ENCODE data around the gene PMM2.
"Not testable (repeated sequence)": the region's sequence is repeated elsewhere in the genome, so short reads cannot be mapped to it uniquely, and the experiment has no call there.

The PMM2 gene

DNA sequence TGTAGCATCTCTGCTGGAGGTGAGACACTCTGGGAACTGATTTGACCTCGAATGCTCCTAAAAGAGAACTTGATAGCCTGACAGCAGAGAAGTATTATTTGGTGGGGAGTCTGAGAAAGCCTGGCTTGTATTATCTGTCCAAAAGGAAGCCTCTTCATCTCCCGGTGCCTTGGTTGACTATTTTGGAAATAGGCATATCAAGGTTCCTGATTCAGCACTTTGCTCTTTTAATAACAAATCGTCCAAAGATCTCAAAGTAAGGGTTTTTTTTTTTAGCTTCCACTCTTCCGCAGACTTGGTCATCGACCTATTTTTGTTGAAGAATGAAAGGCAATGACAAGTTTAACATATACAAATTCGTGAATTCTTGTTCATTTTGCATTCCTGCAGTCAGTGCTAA lies 15.0 kb upstream of the PMM2 start:
- DNase-seq (ENCODE audit: low read depth), result no peak

- no peak for DNase-seq (ENCODE audit: low read depth)
Observed at GRCh38 chr16:8785408-8785807, 12.2 kb upstream of the PMM2 start.

- DNase-seq (ENCODE audit: low read depth), result not testable (repeated sequence)
Observed at GRCh38 chr16:8786316-8786715, 11.3 kb upstream of the PMM2 start.

DNA sequence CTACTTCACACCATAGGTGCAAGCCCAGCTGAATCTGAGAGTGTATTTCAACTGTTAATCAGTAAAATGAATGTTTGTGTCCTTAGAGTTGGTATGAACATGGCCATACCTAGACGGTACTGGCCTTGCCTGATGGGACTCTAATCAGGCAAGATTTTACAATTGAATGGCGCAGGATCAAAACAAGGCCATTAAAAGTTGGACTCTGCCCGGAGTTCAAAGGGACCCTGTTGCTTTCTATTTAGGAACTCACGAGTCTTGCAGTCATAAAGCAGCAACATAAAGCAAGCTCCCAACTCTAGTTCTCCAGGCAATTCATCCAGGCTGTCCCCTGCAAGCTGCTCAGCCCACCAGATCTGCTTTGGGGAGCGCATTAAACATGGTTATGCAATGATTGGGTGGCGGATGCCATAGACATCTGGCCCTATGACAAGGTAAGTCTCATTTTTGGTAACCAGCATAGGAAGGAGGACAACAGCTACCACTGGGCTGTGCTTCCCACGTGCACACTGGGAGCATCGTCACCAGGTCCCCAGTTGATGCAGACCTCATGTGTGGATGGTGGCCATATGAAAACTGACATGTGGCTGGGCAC lies 9.0 kb upstream of the PMM2 start:
- no peak for DNase-seq (ENCODE audit: low read depth)

DNA sequence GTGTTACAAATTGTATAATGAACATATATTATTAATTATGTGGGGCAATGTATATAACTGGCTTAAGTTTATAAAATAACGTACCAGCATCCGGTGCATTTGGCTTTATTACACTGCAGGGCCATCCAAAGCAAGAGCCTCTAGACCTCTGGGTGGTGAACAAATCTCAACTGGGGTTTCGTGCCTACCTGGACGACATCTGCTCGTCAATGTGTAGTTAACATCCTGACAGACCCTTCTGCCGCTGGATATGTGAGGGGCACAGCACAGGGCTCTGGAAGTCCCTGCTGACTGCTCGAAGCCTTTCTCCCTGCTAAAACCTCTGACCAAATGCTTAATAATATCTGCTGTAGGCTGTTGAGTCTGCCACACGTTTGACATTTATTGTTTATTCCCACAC lies 2.5 kb upstream of the PMM2 start:
- no peak for DNase-seq (ENCODE audit: low read depth)

- no peak for DNase-seq (ENCODE audit: low read depth)
Observed at GRCh38 chr16:8795818-8796217, 1.8 kb upstream of the PMM2 start.

GRCh38 chr16:8796469-8797363 lies 923 bp upstream of the PMM2 start:
- DNase-seq (ENCODE audit: low read depth), result no peak

GRCh38 chr16:8798174-8798527 lies 512 bp downstream of the PMM2 start:
- DNase-seq (ENCODE audit: low read depth), result peak; percentile 2

GRCh38 chr16:8798535-8799157 lies 1.0 kb downstream of the PMM2 start:
- no peak for DNase-seq (ENCODE audit: low read depth)

DNA sequence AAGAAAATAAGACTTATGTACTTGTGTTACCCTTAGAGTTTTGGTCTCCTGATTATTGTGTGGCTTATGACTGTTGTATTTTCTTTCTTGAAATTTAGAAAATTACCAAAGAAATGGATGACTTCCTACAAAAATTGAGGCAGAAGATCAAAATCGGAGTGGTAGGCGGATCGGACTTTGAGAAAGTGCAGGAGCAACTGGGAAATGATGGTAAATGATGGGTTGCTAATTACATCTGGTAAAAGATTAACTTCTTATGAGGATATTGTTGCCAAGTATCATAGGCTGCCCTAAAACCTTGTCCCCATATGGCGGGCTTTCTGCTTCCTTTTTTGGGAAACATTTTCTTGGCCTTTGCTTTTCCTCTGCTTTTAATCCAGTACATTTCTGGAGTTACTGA lies 4.1 kb downstream of the PMM2 start:
- no peak for DNase-seq (ENCODE audit: low read depth)

DNA sequence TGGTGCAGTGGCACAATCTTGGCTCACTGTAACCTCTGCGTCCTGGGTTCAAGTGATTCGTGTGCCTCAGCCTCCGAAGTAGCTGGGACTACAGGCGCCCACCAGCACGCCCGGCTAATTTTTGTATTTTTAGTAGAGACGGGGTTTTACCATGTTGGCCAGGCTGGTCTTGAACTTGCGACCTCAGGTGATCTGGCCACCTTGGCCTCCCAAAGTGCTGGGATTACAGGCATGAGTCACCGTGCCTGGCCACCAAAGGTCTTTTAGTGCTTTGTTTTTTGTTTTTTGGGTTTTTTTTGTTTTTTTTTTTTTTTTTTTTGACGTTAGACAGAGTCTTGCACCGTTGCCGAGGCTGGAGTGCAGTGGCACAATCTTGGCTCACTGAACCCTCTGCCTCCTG lies 6.1 kb downstream of the PMM2 start:
- DNase-seq (ENCODE audit: low read depth), result not testable (repeated sequence)

DNA sequence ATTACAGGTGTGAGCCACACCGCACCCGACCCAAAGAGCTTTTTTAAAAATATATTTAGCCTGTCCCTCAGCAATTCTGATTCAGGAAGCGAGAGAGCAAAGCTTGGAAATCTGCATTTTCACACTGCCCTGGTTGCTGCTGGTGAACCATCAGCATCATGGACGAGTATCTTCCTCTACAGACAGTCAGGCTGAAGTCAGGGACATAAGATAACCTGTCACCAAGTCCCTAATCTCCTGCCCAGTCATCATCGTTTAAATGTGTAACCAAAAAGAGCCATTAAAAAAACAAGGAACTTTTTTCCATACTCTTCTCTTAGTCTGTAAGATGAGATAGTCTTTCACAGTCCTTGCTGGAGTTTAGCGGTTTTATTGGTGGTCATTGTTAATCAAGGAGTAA lies 6.7 kb downstream of the PMM2 start:
- no peak for DNase-seq (ENCODE audit: low read depth)

DNA sequence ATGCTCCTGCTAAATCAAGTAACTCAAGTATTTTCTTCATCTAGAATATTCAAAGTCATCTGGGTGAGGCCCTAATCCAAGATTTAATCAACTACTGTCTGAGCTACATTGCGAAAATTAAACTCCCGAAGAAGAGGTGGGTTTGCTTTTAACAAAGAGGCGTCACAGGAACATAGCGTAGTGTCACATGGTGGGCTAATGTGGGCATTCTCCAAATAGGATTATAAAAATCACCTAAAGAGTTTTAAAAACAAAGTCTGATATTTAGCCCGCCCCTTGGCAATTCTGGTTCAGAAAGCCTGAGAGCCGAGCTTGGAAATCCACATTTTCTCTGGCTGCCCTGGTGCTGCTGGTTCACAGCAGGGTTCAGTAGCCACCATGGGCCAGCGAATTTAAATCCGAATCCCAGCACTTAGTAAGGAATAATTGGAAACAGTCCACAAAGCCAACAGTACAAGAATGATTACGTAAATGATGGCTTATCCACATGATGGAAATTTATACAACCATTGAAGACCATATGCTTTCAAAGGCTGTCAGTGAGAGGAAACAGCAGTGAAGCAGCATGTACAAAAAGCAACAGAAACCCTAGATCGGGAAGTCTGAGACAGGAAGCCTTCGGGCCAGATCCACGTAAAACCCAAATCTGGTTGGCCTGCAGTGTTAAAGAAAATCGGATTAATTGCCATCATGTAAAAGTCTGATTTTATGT lies 8.8 kb downstream of the PMM2 start:
- no peak for DNase-seq (ENCODE audit: low read depth)

- DNase-seq (ENCODE audit: low read depth), result no peak
Observed at GRCh38 chr16:8807189-8807588, 9.6 kb downstream of the PMM2 start.

GRCh38 chr16:8808009-8808408 lies 10.4 kb downstream of the PMM2 start:
- DNase-seq (ENCODE audit: low read depth), result no peak

DNA sequence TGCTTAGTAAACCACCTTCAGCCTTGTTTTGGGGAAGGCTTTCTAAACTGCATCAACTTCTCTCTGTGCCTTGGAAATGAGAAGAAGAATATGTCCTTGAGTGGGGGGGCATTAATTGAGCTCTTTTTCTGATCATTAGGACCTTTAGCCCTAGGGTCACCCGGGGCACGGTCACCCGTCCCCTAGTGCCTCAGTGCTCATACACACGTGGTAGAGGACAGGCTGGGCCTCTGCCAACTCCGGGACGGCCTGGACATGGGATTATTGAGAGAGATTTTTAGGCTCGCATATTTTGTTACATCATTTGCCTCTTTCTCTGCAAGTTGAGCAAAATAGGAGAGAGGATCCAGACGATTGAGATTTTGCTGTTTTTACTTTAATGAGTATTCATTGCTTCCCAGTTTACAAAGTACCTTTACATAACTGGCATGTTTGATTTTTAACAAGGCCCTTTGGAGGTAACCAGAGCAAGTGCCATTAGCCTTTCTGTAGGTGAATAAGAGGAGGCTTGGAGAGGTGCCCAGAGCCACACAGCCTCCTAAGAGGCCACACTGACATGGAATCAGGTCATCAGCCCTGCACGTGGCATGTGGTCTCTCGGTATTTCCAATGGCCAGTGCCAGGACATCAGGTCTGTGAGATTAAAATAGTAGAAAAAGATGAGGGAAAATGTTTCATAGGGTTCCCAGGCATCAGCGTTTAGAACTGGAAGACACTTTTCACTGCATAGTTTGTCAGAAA lies 11.1 kb downstream of the PMM2 start:
- no peak for DNase-seq (ENCODE audit: low read depth)

GRCh38 chr16:8812162-8812843 lies 14.7 kb downstream of the PMM2 start:
- DNase-seq (ENCODE audit: low read depth), result no peak

DNA sequence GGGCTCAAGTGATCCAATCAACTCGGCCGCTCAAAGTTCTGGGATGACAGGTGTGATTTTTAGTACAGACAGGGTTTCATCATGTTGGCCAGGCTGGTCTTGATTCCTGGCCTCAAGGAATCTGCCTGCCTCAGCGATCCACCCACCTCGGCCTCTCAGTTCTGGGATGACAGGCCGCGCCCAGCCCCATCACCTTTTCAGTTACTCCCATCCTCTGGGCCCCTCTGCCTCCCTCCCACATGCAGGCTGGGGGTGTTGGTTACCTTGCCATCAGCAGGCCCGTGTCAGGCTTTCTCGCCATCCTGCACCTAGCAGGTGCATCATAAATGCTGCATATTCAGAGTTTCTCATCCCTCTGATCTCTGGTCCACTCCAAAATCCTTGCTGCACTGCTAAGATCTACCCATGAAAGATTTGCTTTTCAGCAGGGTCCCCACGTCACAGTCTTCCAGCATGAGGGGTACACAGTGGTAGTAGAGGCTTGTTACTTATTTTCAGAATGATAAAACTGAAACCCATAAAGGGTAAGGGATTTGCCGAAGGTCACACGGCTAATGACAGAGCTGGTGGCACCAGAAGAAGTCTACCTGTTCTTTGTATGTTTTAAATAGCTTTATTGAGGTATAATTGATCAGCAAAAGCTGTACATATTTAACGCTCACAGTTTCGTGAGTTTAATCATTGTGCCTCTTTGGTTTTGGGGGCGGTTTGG lies 16.6 kb downstream of the PMM2 start:
- DNase-seq (ENCODE audit: low read depth), result no peak

DNA sequence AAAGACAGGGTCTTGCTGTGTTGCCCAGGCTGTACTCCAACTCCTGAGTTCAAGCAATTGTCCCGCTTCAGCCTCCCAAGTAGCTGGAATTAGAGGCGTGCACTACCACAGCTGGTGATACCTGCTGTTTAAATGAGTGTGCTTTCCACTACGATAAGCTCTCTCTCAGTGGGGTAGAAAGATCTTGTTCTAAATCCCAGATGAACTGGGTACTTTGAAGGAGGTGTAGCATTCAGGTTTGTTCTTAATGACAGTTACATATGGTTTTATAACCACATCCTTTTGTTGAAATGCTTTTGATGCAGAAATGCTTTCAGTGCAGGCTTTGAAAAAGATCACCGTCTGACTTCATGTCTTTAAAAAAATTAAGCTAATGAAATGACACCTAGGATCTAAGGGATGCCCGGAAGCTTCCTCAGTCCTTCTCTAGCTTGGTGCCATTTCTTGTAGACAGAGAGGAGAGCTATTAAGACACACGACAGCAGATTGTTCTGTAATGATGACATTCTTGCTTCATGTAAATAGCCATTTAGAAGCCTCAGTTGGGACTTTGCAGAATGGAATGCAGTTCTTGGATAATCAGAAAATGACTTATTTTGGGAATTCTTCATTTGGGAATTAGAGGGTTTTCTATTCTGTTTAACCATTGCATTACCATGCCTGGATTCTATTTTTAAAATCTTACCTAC lies 19.5 kb downstream of the PMM2 start:
- no peak for DNase-seq (ENCODE audit: low read depth)
